ENCODE data around the gene CDK2AP2. TPM values are rescaled to one million over a fixed set of nuclear protein-coding genes. Genes with fewer than 3 reads are reported as not detected.

CDK2AP2 gene
- total and polyA plus RNA-seq, 9 of the 15 experiments (the other 6 are each of a cell fraction or from before 2014, with no cell fraction given) = 4.4 to 47.4 (median 21.7) TPM

GRCh38 chr11:67542169-67542568 is 34.2 kb upstream of the CDK2AP2 start:
- DNase-seq (ENCODE audit: extremely low read depth in 1 of 4, low spot score in 3 of 4) (no peak), FAIRE-seq (no peak), ATAC-seq (no peak)
- POLR2A ChIA-PET = interaction anchor here (0.5 to 1.3 kb wide), 8 partner anchors 11 to 209 kb away, joined by 3 read pairs; no protein-coding TSS in a partner anchor
- CTCF ChIA-PET (ENCODE audit: low intra/inter-chr PET ratio) = no interaction called here
- Histone ChIP-seq H3K4me2 (ENCODE audit: insufficient read depth, low read length) (no peak overlapping the region), H3K27ac (ENCODE audit: extremely low read depth, low read depth, low read length) (no peak overlapping the region), H3K36me3 (ENCODE audit: control insufficient read depth, insufficient read depth, low read length) (no peaks in the 10 kb centered on the region), H2AFZ (ENCODE audit: low read depth, low read length) (no peak overlapping the region), H3K9me3 (replicated peaks; ENCODE audit: control insufficient read depth, insufficient read depth, low read depth, low read length) (no peaks in the 10 kb centered on the region), H3K9me1 (ENCODE audit: control insufficient read depth, insufficient read depth, low read length) (no peaks in the 10 kb centered on the region), H3K4me1 (replicated peaks in 1 of 2; ENCODE audit: control insufficient read depth in 2 of 2, insufficient read depth in 2 of 2, low read length in 2 of 2) (peaks cover 11 to 18% of the 10 kb centered on the region in 2 experiments; a peak in 4 of 5 replicates), H3K27me3 (ENCODE audit: control insufficient read depth in 2 of 2, insufficient read depth in 2 of 2, low read length in 2 of 2) (no peaks in the 10 kb centered on the region), H3K9ac (ENCODE audit: insufficient read depth in 1 of 2, low read depth in 2 of 2, low read length in 2 of 2) (no peak overlapping the region), H3K4me3 (no peak overlapping the region), H3K79me2 (ENCODE audit: control insufficient read depth, insufficient read depth, low read length) (no peaks in the 10 kb centered on the region), H4K20me1 (replicated peaks; ENCODE audit: control insufficient read depth, insufficient read depth, low read length) (no peaks in the 10 kb centered on the region)
- intact Hi-C loops (cut with micrococcal nuclease) = no loop called here
- WGBS (ENCODE audit: insufficient coverage, low coverage, missing lambda C conversion rate) = 22% methylated on average over 3 of the region's 3 CpGs
- TF ChIP-seq CBX1 (IDR thresholded peaks at IDR 0.05; ENCODE audit: low read depth) (no peak), CEBPG (CRISPR knock-in tag; IDR thresholded peaks at IDR 0.05) (no peak), CEBPG (tag; conservative IDR thresholded peaks at IDR 0.05 in 1 of 2, IDR thresholded peaks at IDR 0.05 in 1 of 2) (no peak), ZBTB11 (CRISPR knock-in tag; IDR thresholded peaks at IDR 0.05) (no peak), ZNF395 (CRISPR knock-in tag; IDR thresholded peaks at IDR 0.05) (no peak), ZNF175 (CRISPR knock-in tag; IDR thresholded peaks at IDR 0.05; ENCODE audit: low read depth) (no peak), DACH1 (IDR thresholded peaks at IDR 0.05; ENCODE audit: partially characterized antibody) (no peak), BDP1 (IDR thresholded peaks at IDR 0.05; ENCODE audit: insufficient read depth, insufficient read length) (no peak)
- no TSS peak for BruUV-seq (replicated peaks)
- in situ Hi-C loops (cut with MboI) = loop anchor here (25.0 kb wide), 1 partner anchor 1145 kb away; the partner anchor contains the start of gene GAL
